Activated naive CD8-positive, alpha-beta T cell treated with anti-CD3 and anti-CD28 coated beads, Interleukin-2, amount 10 ng/mL, durations not matched to agents 7 days and 5 days (primary cell): Measurements from ENCODE around the gene MAPK1. TPM values are rescaled to one million over a fixed set of nuclear protein-coding genes. Genes with fewer than 3 reads are reported as not detected.
"Not testable (repeated sequence)": the region's sequence is repeated elsewhere in the genome, so short reads cannot be mapped to it uniquely, and the experiment has no call there.

Experiments used
- ATAC-seq: fragments of 150-1000 bp; cut with Tn5 transposase; one replicate; pipeline ENCODE4 v1.10.0; 2021; ENCODE audit warnings: low read depth, moderate library complexity
- POLR2A ChIA-PET: fragments of 350-600 bp; sonication (Branson Sonifier 250); formaldehyde crosslinking; loops from one replicate; lab custom pipeline; 2021; ENCODE audit warnings: antibody characterized with exemption; lab: Charles Lee
- DNase-seq: peaks from one replicate; pipeline ENCODE4 v3.0.0; 2021
- H3K27ac Mint-ChIP-seq: one replicate; pipeline ENCODE4 v1.8.0; 2022; ENCODE audit warnings: mild to moderate bottlenecking, mixed read lengths
- H3K27me3 Mint-ChIP-seq: one replicate; pipeline ENCODE4 v1.8.0; 2022; ENCODE audit warnings: mild to moderate bottlenecking, moderate library complexity, mixed read lengths
- H3K36me3 Mint-ChIP-seq: one replicate; pipeline ENCODE4 v1.8.0; 2021; ENCODE audit warnings: mild to moderate bottlenecking, mixed read lengths
- H3K4me1 Mint-ChIP-seq: one replicate; pipeline ENCODE4 v1.8.0; 2021; ENCODE audit warnings: mixed read lengths
- H3K4me3 Mint-ChIP-seq: one replicate; pipeline ENCODE4 v1.8.0; 2022; ENCODE audit warnings: mild to moderate bottlenecking, moderate library complexity, mixed read lengths
- H3K9me3 Mint-ChIP-seq: one replicate; pipeline ENCODE4 v1.8.0; 2021; ENCODE audit warnings: mixed read lengths
- total RNA-seq, 2 experiments: library from RNA; stranded (reverse); gene quantifications; one replicate each; pipeline ENCODE4 v1.2.3, GENCODE V29; 2021

Gene MAPK1
- total RNA-seq, 2 experiments from 2014 or later, result 126 to 131 TPM

- POLR2A ChIA-PET, result no interaction called here
- H3K4me3 Mint-ChIP-seq, result no peak overlapping the region
Observed at GRCh38 chr22:21898354-21898896, 31.0 kb upstream of the MAPK1 start.

GRCh38 chr22:21896951-21897513 lies 29.6 kb upstream of the MAPK1 start:
- no peak for ATAC-seq

More at GRCh38 chr22:21898354-21898896, 31.0 kb upstream of the MAPK1 start:
- no peaks in the 10 kb centered on the region for H3K4me1 Mint-ChIP-seq
- no peaks in the 10 kb centered on the region for H3K9me3 Mint-ChIP-seq
- peaks cover 25% of the 10 kb centered on the region for H3K27me3 Mint-ChIP-seq
- no peak for DNase-seq
- H3K36me3 Mint-ChIP-seq, result no peaks in the 10 kb centered on the region
- no peak for ATAC-seq
- H3K27ac Mint-ChIP-seq, result no peak overlapping the region

GRCh38 chr22:21896275-21896674 lies 28.8 kb upstream of the MAPK1 start:
- POLR2A ChIA-PET, H3K9me3 Mint-ChIP-seq, ATAC-seq, DNase-seq, H3K4me3 Mint-ChIP-seq, H3K4me1 Mint-ChIP-seq, H3K27ac Mint-ChIP-seq, H3K36me3 Mint-ChIP-seq: not testable (repeated sequence)
- peaks cover 23% of the 10 kb centered on the region for H3K27me3 Mint-ChIP-seq

More at GRCh38 chr22:21896951-21897513, 29.6 kb upstream of the MAPK1 start:
- H3K9me3 Mint-ChIP-seq, result no peaks in the 10 kb centered on the region
- no peaks in the 10 kb centered on the region for H3K4me1 Mint-ChIP-seq
- no peak overlapping the region for H3K27ac Mint-ChIP-seq
- H3K27me3 Mint-ChIP-seq, result peaks cover 23% of the 10 kb centered on the region
- H3K4me3 Mint-ChIP-seq, result no peak overlapping the region
- no peaks in the 10 kb centered on the region for H3K36me3 Mint-ChIP-seq
- POLR2A ChIA-PET, result no interaction called here
- DNase-seq, result no peak

- no peak for ATAC-seq
- Mint-ChIP-seq H3K4me3 (no peak overlapping the region), H3K27ac (no peak overlapping the region), H3K9me3 (no peaks in the 10 kb centered on the region), H3K27me3 (peaks cover 23% of the 10 kb centered on the region), H3K4me1 (no peaks in the 10 kb centered on the region), H3K36me3 (no peaks in the 10 kb centered on the region)
- no peak for DNase-seq
- POLR2A ChIA-PET, result no interaction called here
Observed at GRCh38 chr22:21894799-21895198, 27.4 kb upstream of the MAPK1 start.

- H3K27ac Mint-ChIP-seq, result no peak overlapping the region
Observed at GRCh38 chr22:21889251-21889990, 22.0 kb upstream of the MAPK1 start.

GRCh38 chr22:21887841-21888240 lies 20.4 kb upstream of the MAPK1 start:
- Mint-ChIP-seq H3K4me3 (no peak overlapping the region), H3K27me3 (peaks cover 2% of the 10 kb centered on the region), H3K36me3 (no peaks in the 10 kb centered on the region), H3K4me1 (no peaks in the 10 kb centered on the region), H3K9me3 (no peaks in the 10 kb centered on the region), H3K27ac (no peak overlapping the region)
- POLR2A ChIA-PET, result no interaction called here
- no peak for ATAC-seq
- DNase-seq, result no peak

More at GRCh38 chr22:21889251-21889990, 22.0 kb upstream of the MAPK1 start:
- H3K9me3 Mint-ChIP-seq, result no peaks in the 10 kb centered on the region
- DNase-seq (no peak), ATAC-seq (no peak)
- H3K4me3 Mint-ChIP-seq, result no peak overlapping the region
- POLR2A ChIA-PET, result interaction anchor here (0.7 kb wide), 1 partner anchor 259 kb away, joined by 4 read pairs; the partner anchor contains the start of gene YDJC
- H3K4me1 Mint-ChIP-seq, result no peaks in the 10 kb centered on the region
- H3K36me3 Mint-ChIP-seq, result no peaks in the 10 kb centered on the region
- H3K27me3 Mint-ChIP-seq, result peaks cover 7% of the 10 kb centered on the region

- H3K9me3 Mint-ChIP-seq, H3K4me3 Mint-ChIP-seq, ATAC-seq, H3K4me1 Mint-ChIP-seq, POLR2A ChIA-PET, H3K27me3 Mint-ChIP-seq, H3K36me3 Mint-ChIP-seq, H3K27ac Mint-ChIP-seq, DNase-seq: not testable (repeated sequence)
Observed at GRCh38 chr22:21883930-21884329, 16.5 kb upstream of the MAPK1 start.

GRCh38 chr22:21882754-21883333 lies 15.4 kb upstream of the MAPK1 start:
- H3K9me3 Mint-ChIP-seq, H3K4me1 Mint-ChIP-seq, H3K36me3 Mint-ChIP-seq, POLR2A ChIA-PET, ATAC-seq, H3K27ac Mint-ChIP-seq, DNase-seq, H3K27me3 Mint-ChIP-seq, H3K4me3 Mint-ChIP-seq: not testable (repeated sequence)

- Mint-ChIP-seq H3K9me3 (no peaks in the 10 kb centered on the region), H3K4me1 (no peaks in the 10 kb centered on the region), H3K36me3 (no peaks in the 10 kb centered on the region), H3K27me3 (peaks cover 7% of the 10 kb centered on the region), H3K27ac (no peak overlapping the region), H3K4me3 (no peak overlapping the region)
- ATAC-seq (no peak), DNase-seq (no peak)
- POLR2A ChIA-PET, result no interaction called here
Observed at GRCh38 chr22:21881841-21882753, 14.7 kb upstream of the MAPK1 start.

GRCh38 chr22:21876486-21877176 lies 9.2 kb upstream of the MAPK1 start:
- Mint-ChIP-seq H3K36me3 (no peaks in the 10 kb centered on the region), H3K4me3 (no peak overlapping the region), H3K4me1 (peaks cover 2% of the 10 kb centered on the region), H3K27me3 (peaks cover 6% of the 10 kb centered on the region), H3K27ac (no peak overlapping the region), H3K9me3 (no peaks in the 10 kb centered on the region)
- POLR2A ChIA-PET, result no interaction called here
- ATAC-seq, result no peak
- no peak for DNase-seq

- not testable (repeated sequence) for H3K4me1 Mint-ChIP-seq, H3K27ac Mint-ChIP-seq, DNase-seq, H3K9me3 Mint-ChIP-seq, ATAC-seq, H3K4me3 Mint-ChIP-seq, H3K27me3 Mint-ChIP-seq, H3K36me3 Mint-ChIP-seq
- POLR2A ChIA-PET, result interaction anchor here (0.7 kb wide), 2 partner anchors 140 to 260 kb away, joined by 3 to 7 read pairs; partner anchors contain the start of gene YPEL1
Observed at GRCh38 chr22:21874953-21875352, 7.5 kb upstream of the MAPK1 start.

GRCh38 chr22:21873619-21874018 lies 6.2 kb upstream of the MAPK1 start:
- Mint-ChIP-seq H3K9me3 (no peaks in the 10 kb centered on the region), H3K4me3 (no peak overlapping the region), H3K27ac (no peak overlapping the region), H3K36me3 (no peaks in the 10 kb centered on the region), H3K27me3 (peaks cover 3% of the 10 kb centered on the region), H3K4me1 (peaks cover 2% of the 10 kb centered on the region)
- POLR2A ChIA-PET, result interaction anchor here (0.7 kb wide), 1 partner anchor 648 kb away, joined by 3 read pairs; no protein-coding TSS in a partner anchor
- DNase-seq (no peak), ATAC-seq (no peak)
